ENCODE results near the gene SUN3. TPM values are rescaled to one million over a fixed set of nuclear protein-coding genes. Genes with fewer than 3 reads are reported as not detected.

The SUN3 gene
- total and polyA plus RNA-seq, 7 donors, result 0.01 to 0.54 TPM; not detected in 5

- DNase-seq, result no peak
- Histone ChIP-seq H3K4me3 (no peak overlapping the region), H3K27me3 (ENCODE audit: insufficient read depth in 3 of 3, low read length in 2 of 3) (no peaks in the 10 kb centered on the region), H3K36me3 (ENCODE audit: insufficient read depth in 1 of 2, low read depth in 1 of 2) (no peaks in the 10 kb centered on the region), H3K27ac (no peak overlapping the region), H3K4me1 (no peaks in the 10 kb centered on the region), H3K9me3 (no peaks in the 10 kb centered on the region)
- TF ChIP-seq CTCF (IDR thresholded peaks at IDR 0.05), result no peak
- 93 to 95% (median 95%) methylated on average over 12 of the region's 12 CpGs for WGBS, 3 donors
- intact Hi-C loops (cut with DNase I), result no loop called here
- no peak for ATAC-seq
Observed at GRCh38 chr7:47999413-47999812, 29.5 kb downstream of the SUN3 start.

GRCh38 chr7:47992446-47992845, 36.5 kb downstream of the SUN3 start:
- Histone ChIP-seq H3K27me3 (ENCODE audit: insufficient read depth in 3 of 3, low read length in 2 of 3) (peaks cover 0 to 4% (median 0%) of the 10 kb centered on the region in 3 donors), H3K4me3 (peak overlapping the region; percentile 61), H3K4me1 (no peaks in the 10 kb centered on the region), H3K27ac (no peak overlapping the region), H3K9me3 (no peaks in the 10 kb centered on the region), H3K36me3 (ENCODE audit: insufficient read depth in 1 of 2, low read depth in 1 of 2) (no peaks in the 10 kb centered on the region)
- no peak for TF ChIP-seq CTCF (IDR thresholded peaks at IDR 0.05)
- no peak for DNase-seq
- WGBS, 3 donors, result 78 to 92% (median 88%) methylated on average over 3 of the region's 3 CpGs
- ATAC-seq, result no peak
- intact Hi-C loops (cut with DNase I), result loop anchor here in 1 of 2 donors (5.0 kb wide), 1 partner anchor 115 kb away; no protein-coding TSS in a partner anchor

GRCh38 chr7:47991741-47992311, 37.1 kb downstream of the SUN3 start:
- intact Hi-C loops (cut with DNase I), result loop anchor here (1.0 to 5.0 kb wide), 2 partner anchors 115 to 117 kb away; no protein-coding TSS in a partner anchor
- Histone ChIP-seq H3K9me3 (no peaks in the 10 kb centered on the region), H3K27ac (no peak overlapping the region), H3K36me3 (ENCODE audit: insufficient read depth in 1 of 2, low read depth in 1 of 2) (no peaks in the 10 kb centered on the region), H3K4me1 (no peaks in the 10 kb centered on the region), H3K27me3 (ENCODE audit: insufficient read depth in 3 of 3, low read length in 2 of 3) (peaks cover 0 to 4% (median 0%) of the 10 kb centered on the region in 3 donors), H3K4me3 (peak overlapping the region; percentile 61)
- peak; percentile 85 to 91 for DNase-seq
- WGBS, 3 donors, result 5 to 11% (median 5%) methylated on average over 26 of the region's 26 CpGs
- peak; percentile 48 for TF ChIP-seq CTCF (IDR thresholded peaks at IDR 0.05)
- peak; percentile 77 to 97 (median 88) for ATAC-seq

DNA sequence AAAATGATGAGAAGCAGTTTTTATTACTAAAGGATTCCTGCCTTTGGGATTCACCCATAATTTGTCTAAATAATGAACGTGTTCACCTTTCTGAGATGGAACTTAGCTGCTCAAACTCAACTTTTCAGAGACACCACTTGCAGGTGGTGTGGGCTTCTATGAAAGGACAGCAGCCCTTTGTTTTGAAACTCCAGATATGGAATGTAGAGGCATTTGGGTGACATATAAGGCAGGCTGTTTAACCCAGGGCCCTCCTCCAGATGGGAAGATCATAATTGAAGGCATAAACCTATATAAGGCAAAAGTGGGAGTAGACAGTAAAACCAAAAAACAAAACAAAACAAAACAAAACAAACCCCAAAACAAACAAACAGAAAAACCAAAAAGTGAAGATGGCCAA, 37.6 kb downstream of the SUN3 start:
- intact Hi-C loops (cut with DNase I), result loop anchor here (1.0 to 5.0 kb wide), 2 partner anchors 116 to 118 kb away; no protein-coding TSS in a partner anchor
- 88 to 100% (median 91%) methylated on average over 1 of the region's 1 CpG for WGBS, 3 donors
- H3K27me3 ChIP-seq (ENCODE audit: insufficient read depth in 3 of 3, low read length in 2 of 3), result peaks cover 0 to 4% (median 0%) of the 10 kb centered on the region in 3 donors
- DNase-seq (no peak), ATAC-seq (no peak)
- H3K4me1 ChIP-seq, result no peaks in the 10 kb centered on the region
- H3K36me3 ChIP-seq (ENCODE audit: insufficient read depth in 1 of 2, low read depth in 1 of 2), result no peaks in the 10 kb centered on the region
- H3K4me3 ChIP-seq, result no peak overlapping the region
- TF ChIP-seq CTCF (IDR thresholded peaks at IDR 0.05), result no peak
- H3K9me3 ChIP-seq, result no peaks in the 10 kb centered on the region
- no peak overlapping the region for H3K27ac ChIP-seq

All from psoas muscle (tissue), 8 donors.